PFSK-1 (cell line): Measurements from ENCODE around the gene LIG3.

ENCODE experiments used
- FOXP2 ChIP-seq: optimal IDR thresholded peaks from 2 replicates; pipeline ENCODE3; 2011; ENCODE audit warnings: borderline replicate concordance, control low read depth, inconsistent platforms; ENCODE audit not compliant: insufficient read depth; ENCODE audit errors: extremely low read length, extremely low read depth
- POLR2AphosphoS5 ChIP-seq: IDR thresholded peaks from 2 replicates; pipeline ENCODE4 v1.6.1; 2012; ENCODE audit warnings: low read depth, mild to moderate bottlenecking, control low read depth, low read length, moderate library complexity
- SIN3A ChIP-seq: IDR thresholded peaks from 2 replicates; pipeline ENCODE4 v1.6.1; 2012; ENCODE audit warnings: mild to moderate bottlenecking, low read length, moderate library complexity, borderline replicate concordance; ENCODE audit not compliant: insufficient read depth
- TAF1 ChIP-seq: IDR thresholded peaks from 2 replicates; pipeline ENCODE4 v1.6.1; 2012; ENCODE audit warnings: low read length, control low read depth, borderline replicate concordance; ENCODE audit not compliant: insufficient read depth
- TF ChIP-seq, protein P1 (sequence below), 2 experiments: IDR thresholded peaks; 2 replicates each; pipeline versions ENCODE4 v1.6.1 to v1.8.0; 2011 to 2012; ENCODE audit warnings: low read depth in 2 of 2, low read length in 2 of 2, control low read depth in 1 of 2, inconsistent platforms in 1 of 2, mild to moderate bottlenecking in 1 of 2, moderate library complexity in 1 of 2; ENCODE audit not compliant: insufficient read depth in 1 of 2

Gene LIG3

DNA sequence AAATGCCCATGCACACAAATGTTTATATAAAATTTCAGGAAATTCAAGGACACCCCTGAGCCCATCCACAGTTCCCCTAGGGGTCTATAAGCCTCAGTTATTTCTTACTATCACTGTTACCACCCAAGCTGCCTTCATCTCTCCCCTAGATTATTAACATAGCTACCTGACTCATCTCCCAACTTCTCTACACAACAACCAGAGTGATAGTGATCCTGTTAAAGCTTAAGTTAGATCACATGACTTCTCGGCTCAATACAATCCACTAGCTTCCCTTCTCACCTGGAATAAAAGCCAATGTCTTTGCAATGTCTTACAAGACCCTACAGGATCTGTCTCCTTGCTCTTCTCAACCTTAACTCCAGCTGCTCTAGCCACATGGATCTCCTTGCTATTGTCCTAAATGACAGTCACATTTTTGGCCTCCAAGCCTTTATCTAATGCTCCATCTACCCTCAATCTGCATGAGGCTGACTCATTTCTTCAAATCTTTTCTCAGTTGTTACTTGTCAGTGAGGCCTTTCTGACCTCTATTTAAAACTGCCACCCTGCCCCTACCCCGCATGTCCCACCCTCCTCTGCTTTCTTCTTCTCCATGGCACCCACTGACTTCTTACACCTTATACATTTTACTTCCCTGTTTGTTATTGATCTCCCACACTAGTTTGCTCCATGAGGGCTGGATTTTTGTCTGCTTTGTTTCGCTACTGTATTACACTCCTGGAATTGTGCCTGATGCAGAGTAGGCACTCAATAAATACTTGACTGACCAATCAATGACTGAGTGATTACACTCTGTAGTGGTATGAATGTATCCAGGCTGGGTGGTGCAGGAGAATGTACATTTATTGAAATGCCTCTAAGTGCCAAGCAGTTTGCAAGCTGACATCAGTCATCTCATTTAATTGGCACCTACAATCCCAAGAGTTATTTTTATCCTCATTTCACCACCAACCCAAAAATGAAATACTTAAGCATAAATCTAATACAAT, 5.2 kb upstream of the LIG3 start:
- TF ChIP-seq POLR2AphosphoS5 = no peak
- no peak for TF ChIP-seq SIN3A
- no peak for TF ChIP-seq FOXP2
- TF ChIP-seq, protein P1, sequence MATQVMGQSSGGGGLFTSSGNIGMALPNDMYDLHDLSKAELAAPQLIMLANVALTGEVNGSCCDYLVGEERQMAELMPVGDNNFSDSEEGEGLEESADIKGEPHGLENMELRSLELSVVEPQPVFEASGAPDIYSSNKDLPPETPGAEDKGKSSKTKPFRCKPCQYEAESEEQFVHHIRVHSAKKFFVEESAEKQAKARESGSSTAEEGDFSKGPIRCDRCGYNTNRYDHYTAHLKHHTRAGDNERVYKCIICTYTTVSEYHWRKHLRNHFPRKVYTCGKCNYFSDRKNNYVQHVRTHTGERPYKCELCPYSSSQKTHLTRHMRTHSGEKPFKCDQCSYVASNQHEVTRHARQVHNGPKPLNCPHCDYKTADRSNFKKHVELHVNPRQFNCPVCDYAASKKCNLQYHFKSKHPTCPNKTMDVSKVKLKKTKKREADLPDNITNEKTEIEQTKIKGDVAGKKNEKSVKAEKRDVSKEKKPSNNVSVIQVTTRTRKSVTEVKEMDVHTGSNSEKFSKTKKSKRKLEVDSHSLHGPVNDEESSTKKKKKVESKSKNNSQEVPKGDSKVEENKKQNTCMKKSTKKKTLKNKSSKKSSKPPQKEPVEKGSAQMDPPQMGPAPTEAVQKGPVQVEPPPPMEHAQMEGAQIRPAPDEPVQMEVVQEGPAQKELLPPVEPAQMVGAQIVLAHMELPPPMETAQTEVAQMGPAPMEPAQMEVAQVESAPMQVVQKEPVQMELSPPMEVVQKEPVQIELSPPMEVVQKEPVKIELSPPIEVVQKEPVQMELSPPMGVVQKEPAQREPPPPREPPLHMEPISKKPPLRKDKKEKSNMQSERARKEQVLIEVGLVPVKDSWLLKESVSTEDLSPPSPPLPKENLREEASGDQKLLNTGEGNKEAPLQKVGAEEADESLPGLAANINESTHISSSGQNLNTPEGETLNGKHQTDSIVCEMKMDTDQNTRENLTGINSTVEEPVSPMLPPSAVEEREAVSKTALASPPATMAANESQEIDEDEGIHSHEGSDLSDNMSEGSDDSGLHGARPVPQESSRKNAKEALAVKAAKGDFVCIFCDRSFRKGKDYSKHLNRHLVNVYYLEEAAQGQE (IDR thresholded peaks at IDR 0.05; ENCODE audit: insufficient read depth in 1 of 2, low read depth in 2 of 2, low read length in 2 of 2) = no peak
- TF ChIP-seq TAF1 = no peak

DNA sequence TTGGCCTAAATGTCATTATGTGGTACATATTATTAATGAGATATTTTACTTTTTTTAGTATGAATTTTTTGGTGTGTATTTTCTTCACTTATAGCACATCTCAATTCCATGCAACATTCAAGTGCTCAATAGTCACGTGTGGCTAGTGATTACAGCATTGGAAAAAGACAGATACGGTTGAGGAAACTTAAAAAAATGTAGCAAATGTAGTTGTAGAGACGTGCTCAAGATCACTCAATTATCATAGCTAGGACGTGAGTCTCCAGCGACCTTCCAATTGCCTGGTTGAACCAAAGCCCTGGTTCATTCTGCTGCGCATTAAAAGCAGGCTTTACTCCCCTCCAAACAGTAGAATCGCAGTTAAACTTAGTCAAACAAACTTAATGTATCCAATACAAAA, 1.2 kb upstream of the LIG3 start:
- TF ChIP-seq SIN3A (no peak), TAF1 (no peak)
- TF ChIP-seq, protein P1 (IDR thresholded peaks at IDR 0.05; ENCODE audit: insufficient read depth in 1 of 2, low read depth in 2 of 2, low read length in 2 of 2) = no peak

DNA sequence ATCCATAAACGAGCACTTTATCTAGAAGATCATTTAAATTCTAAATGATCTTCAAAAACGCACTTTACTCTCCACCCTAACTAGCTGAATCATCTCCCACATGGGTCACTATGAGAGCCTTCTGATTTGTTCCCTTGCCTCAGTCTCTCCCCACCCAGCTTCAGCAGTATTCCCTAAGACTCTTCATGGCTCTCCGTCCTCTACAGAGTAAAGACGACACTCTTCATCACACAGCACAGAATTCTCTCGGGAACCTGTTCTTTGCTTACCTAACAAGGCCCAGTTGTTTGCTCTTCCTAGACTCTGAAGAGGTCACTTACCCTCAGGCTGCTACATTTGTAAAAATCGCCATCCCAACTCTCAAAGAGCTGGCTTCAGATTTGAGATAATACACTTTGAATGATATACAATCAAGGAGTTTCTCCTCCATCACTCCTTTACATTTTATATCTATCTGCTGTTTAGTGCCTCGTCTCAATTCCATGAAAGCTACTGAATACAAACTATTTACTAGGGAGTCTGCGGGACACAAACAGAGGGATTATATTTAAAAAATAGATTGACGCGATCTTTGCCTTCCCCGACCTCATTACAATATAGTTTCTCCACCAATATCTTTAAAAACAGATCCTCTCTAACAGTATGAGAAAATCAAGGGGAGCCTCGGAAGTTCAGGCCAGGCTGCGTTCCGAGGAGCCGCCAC, 511 bp upstream of the LIG3 start:
- TF ChIP-seq POLR2AphosphoS5 (no peak), SIN3A (no peak), TAF1 (no peak)
- TF ChIP-seq, protein P1 (IDR thresholded peaks at IDR 0.05; ENCODE audit: insufficient read depth in 1 of 2, low read depth in 2 of 2, low read length in 2 of 2) = 0 out of 4 replicates have a peak, but pooled peaks of 1 of the 2 experiments have one; percentile 0

DNA sequence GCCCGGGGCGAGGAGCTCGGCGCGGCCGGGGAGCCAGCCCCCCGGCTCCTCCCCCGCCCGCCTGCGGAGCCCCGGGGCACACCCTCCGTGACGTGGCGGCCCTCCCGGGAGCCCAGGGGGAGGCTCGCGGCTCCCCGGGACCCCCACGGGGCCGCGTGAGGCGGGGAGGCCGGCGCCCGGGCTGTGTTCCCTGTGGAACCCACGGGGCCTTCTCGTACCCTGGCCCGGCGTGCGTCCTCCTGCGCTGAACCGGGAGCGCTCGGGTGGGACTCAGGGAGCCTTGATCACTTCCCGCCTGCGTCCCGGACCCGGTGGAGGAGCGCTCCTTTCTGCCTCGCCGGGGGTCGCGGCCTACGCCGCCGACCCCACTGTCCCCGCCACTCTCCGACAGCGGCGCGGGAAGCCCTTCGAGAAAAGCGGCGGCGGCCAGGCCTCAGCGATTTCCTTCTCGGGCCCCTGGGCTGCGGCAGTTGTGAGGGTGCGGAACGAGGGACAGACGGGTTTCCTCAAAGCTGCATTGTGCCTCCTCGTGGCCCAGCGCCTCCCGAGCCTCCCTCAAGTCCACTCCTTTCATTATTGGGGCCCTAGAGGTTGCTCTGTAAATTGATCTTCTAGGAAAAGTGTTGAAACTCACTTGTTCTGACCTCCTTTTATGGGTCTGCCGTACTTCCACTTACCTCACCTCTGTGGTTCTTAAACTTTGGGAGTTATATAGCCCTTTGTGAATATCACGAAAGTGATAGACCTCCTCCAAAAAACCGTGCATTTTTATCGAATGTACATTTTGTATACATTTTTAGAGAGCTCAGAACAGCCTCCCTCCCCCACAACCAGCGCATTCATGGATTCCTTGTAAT, 597 bp downstream of the LIG3 start:
- TF ChIP-seq, protein P1 (IDR thresholded peaks at IDR 0.05; ENCODE audit: insufficient read depth in 1 of 2, low read depth in 2 of 2, low read length in 2 of 2) = no peak
- TF ChIP-seq FOXP2 (peak; percentile 13), SIN3A (no peak; the same call in 1 of the 2 replicates), POLR2AphosphoS5 (peak; percentile 72; the same call in 1 of the 2 replicates), TAF1 (peak; percentile 49; the same call in 1 of the 2 replicates)
